Tibial nerve (tissue), 4 donors: ENCODE measurements around the gene APOL2. TPM values are rescaled to one million over a fixed set of nuclear protein-coding genes. Genes with fewer than 3 reads are reported as not detected.
A peak's percentile ranks its signal among the peaks of the same experiment; 100 is the strongest.
"Not testable (repeated sequence)": the region's sequence is repeated elsewhere in the genome, so short reads cannot be mapped to it uniquely, and the experiment has no call there.

Source experiments
- DNase-seq, 2 donors: peaks; one replicate each; pipeline ENCODE4 v3.0.0-alpha.2; 2019; ENCODE audit warnings: low spot score in 2 of 2
- H3K27ac ChIP-seq, 4 donors: fragments of 200-600 bp; sonication (generic) in 3 of 4; one replicate each; pipeline ENCODE4 v1.5.1; 2017 to 2019; ENCODE audit warnings: mild to moderate bottlenecking in 1 of 4
- H3K27me3 ChIP-seq, 2 donors: fragments of 200-600 bp; sonication (generic) in 1 of 2; one replicate each; pipeline versions ENCODE4 v1.5.1 to v1.6.0; 2017 to 2019
- H3K36me3 ChIP-seq, 3 donors: fragments of 200-600 bp; sonication (generic); one replicate each; pipeline ENCODE4 v1.5.1; 2018 to 2019
- H3K4me1 ChIP-seq, 4 donors: fragments of 200-600 bp; sonication (generic) in 3 of 4; one replicate each; pipeline ENCODE4 v1.5.1; 2017 to 2019
- H3K4me3 ChIP-seq, 4 donors: fragments of 200-600 bp; sonication (generic) in 3 of 4; one replicate each; pipeline ENCODE4 v1.5.1; 2017 to 2019; ENCODE audit warnings: mild to moderate bottlenecking in 1 of 4, moderate library complexity in 1 of 4
- H3K9me3 ChIP-seq, 4 donors: fragments of 200-600 bp; sonication (generic) in 3 of 4; one replicate each; pipeline ENCODE4 v1.5.1; 2017 to 2019
- CTCF ChIP-seq, 5 experiments: fragments of 200-600 bp in 3 of 5; fragments of 450-650 bp in 2 of 5; sonication (generic) in 3 of 5; IDR thresholded peaks; one replicate each; pipeline ENCODE4 v1.5.1; 2016 to 2019; ENCODE audit warnings: antibody characterized with exemption in 5 of 5, mild to moderate bottlenecking in 3 of 5, moderate library complexity in 2 of 5
- EP300 ChIP-seq, 2 donors: sonication (generic); formaldehyde crosslinking; IDR thresholded peaks; one replicate each; pipeline ENCODE4 v1.6.1; 2017; ENCODE audit warnings: antibody characterized with exemption in 2 of 2, mild to moderate bottlenecking in 1 of 2
- POLR2A ChIP-seq, 2 donors: fragments of 450-650 bp; IDR thresholded peaks; one replicate each; pipeline ENCODE4 v1.6.1; 2017; ENCODE audit warnings: antibody characterized with exemption in 2 of 2, mild to moderate bottlenecking in 2 of 2, moderate library complexity in 2 of 2
- WGBS, 2 donors: methylation state at CpG; one replicate each; pipeline ENCODE4 v1.1.5; 2018; 5-methylcytosine and 5-hydroxymethylcytosine counted together
- total RNA-seq, 4 donors: library from RNA; depleted of rRNA; stranded (reverse); fragments of >200 nt; gene quantifications; one replicate each; pipeline ENCODE4 v1.1.0, GENCODE V29; 2016

APOL2 gene
- total RNA-seq, 4 donors from 2014 or later = 76.9 to 112 (median 79.4) TPM

GRCh38 chr22:36280379-36280778 lies 41.1 kb upstream of the APOL2 start:
- H3K4me3 ChIP-seq = no peak overlapping the region
- H3K9me3 ChIP-seq = no peaks in the 10 kb centered on the region
- 72 to 74% methylated on average over 8 of the region's 8 CpGs for WGBS, 2 donors
- H3K36me3 ChIP-seq = peaks cover 4 to 53% (median 27%) of the 10 kb centered on the region in 3 donors
- DNase-seq = no peak
- TF ChIP-seq CTCF (IDR thresholded peaks at IDR 0.05) = no peak
- TF ChIP-seq EP300 (IDR thresholded peaks at IDR 0.05) = no peak
- TF ChIP-seq POLR2A (IDR thresholded peaks at IDR 0.05) = no peak
- peaks cover 0 to 40% (median 5%) of the 10 kb centered on the region in 4 donors for H3K4me1 ChIP-seq
- H3K27ac ChIP-seq = peak overlapping the region in 1 of 4 donors; percentile 72
- H3K27me3 ChIP-seq = no peaks in the 10 kb centered on the region

GRCh38 chr22:36279219-36279666 lies 39.9 kb upstream of the APOL2 start:
- Histone ChIP-seq H3K4me1 (peaks cover 0 to 31% (median 5%) of the 10 kb centered on the region in 4 donors), H3K4me3 (no peak overlapping the region), H3K36me3 (peaks cover 4 to 42% (median 15%) of the 10 kb centered on the region in 3 donors), H3K27ac (peak overlapping the region in 2 of 4 donors; percentile 46 to 57), H3K9me3 (no peaks in the 10 kb centered on the region), H3K27me3 (no peaks in the 10 kb centered on the region)
- no peak for TF ChIP-seq POLR2A (IDR thresholded peaks at IDR 0.05)
- TF ChIP-seq EP300 (IDR thresholded peaks at IDR 0.05) = no peak
- no peak for TF ChIP-seq CTCF (IDR thresholded peaks at IDR 0.05)
- 74 to 82% methylated on average over 8 of the region's 8 CpGs for WGBS, 2 donors
- DNase-seq = no peak

GRCh38 chr22:36277482-36278291 lies 38.4 kb upstream of the APOL2 start:
- Histone ChIP-seq H3K9me3 (no peaks in the 10 kb centered on the region), H3K27me3 (no peaks in the 10 kb centered on the region), H3K4me1 (peaks cover 0 to 30% (median 5%) of the 10 kb centered on the region in 4 donors), H3K36me3 (peaks cover 0 to 26% (median 6%) of the 10 kb centered on the region in 3 donors), H3K4me3 (no peak overlapping the region), H3K27ac (peak overlapping the region in 2 of 4 donors; percentile 32 to 57)
- TF ChIP-seq EP300 (IDR thresholded peaks at IDR 0.05) (no peak), POLR2A (IDR thresholded peaks at IDR 0.05) (no peak), CTCF (IDR thresholded peaks at IDR 0.05) (peak; percentile 71 to 84 (median 80))
- 28 to 31% methylated on average over 17 to 18 of the region's 18 CpGs for WGBS, 2 donors
- DNase-seq = peak in 1 of 2 donors; percentile 23

GRCh38 chr22:36274531-36274930 lies 35.2 kb upstream of the APOL2 start:
- WGBS, 2 donors = 61 to 72% methylated on average over 5 of the region's 5 CpGs
- no peak for DNase-seq
- H3K4me1 ChIP-seq = peaks cover 0 to 15% (median 5%) of the 10 kb centered on the region in 4 donors
- no peaks in the 10 kb centered on the region for H3K9me3 ChIP-seq
- no peak for TF ChIP-seq EP300 (IDR thresholded peaks at IDR 0.05)
- TF ChIP-seq POLR2A (IDR thresholded peaks at IDR 0.05) = no peak
- no peak for TF ChIP-seq CTCF (IDR thresholded peaks at IDR 0.05)
- H3K36me3 ChIP-seq = no peaks in the 10 kb centered on the region
- H3K27ac ChIP-seq = no peak overlapping the region
- H3K27me3 ChIP-seq = no peaks in the 10 kb centered on the region
- H3K4me3 ChIP-seq = no peak overlapping the region

- not testable (repeated sequence) for H3K27me3 ChIP-seq, H3K36me3 ChIP-seq, H3K4me3 ChIP-seq, H3K9me3 ChIP-seq, H3K4me1 ChIP-seq, DNase-seq, H3K27ac ChIP-seq
- WGBS, 2 donors = 83 to 86% methylated on average over 5 of the region's 5 CpGs
These were observed 32.6 kb upstream of the APOL2 start for GRCh38 chr22:36271951-36272350.

- WGBS, 2 donors = 77 to 88% methylated on average over 3 to 7 of the region's 7 CpGs
- H3K4me3 ChIP-seq, DNase-seq, H3K36me3 ChIP-seq, H3K27ac ChIP-seq, H3K4me1 ChIP-seq, H3K9me3 ChIP-seq, H3K27me3 ChIP-seq: not testable (repeated sequence)
These were observed 31.9 kb upstream of the APOL2 start for GRCh38 chr22:36271231-36271630.
